Measurements from ENCODE around the gene KCNS3.
A peak's percentile ranks its signal among the peaks of the same experiment; 100 is the strongest.

Gene KCNS3

GRCh38 chr2:17878281-17879136 lies at the start of gene KCNS3:
TSS of gene KCNS3 (plus strand) at chr2:17878667. CDS start at chr2:17931009, 52,342 bp downstream.
- no peak for DNase-seq

- peak; percentile 1 for DNase-seq
These were observed 48.1 kb upstream of the KCNS3 start for GRCh38 chr2:17830053-17831034.

GRCh38 chr2:17835516-17835915 lies 43.0 kb upstream of the KCNS3 start:
- no peak for DNase-seq

- DNase-seq, result no peak
These were observed 38.5 kb upstream of the KCNS3 start for GRCh38 chr2:17839959-17840358.

GRCh38 chr2:17843457-17843856 lies 35.0 kb upstream of the KCNS3 start:
- DNase-seq, result no peak

- no peak for DNase-seq
These were observed 32.7 kb upstream of the KCNS3 start for GRCh38 chr2:17845806-17846205.

- DNase-seq, result no peak
These were observed 31.8 kb upstream of the KCNS3 start for GRCh38 chr2:17846676-17847075.

GRCh38 chr2:17847236-17847635 lies 31.2 kb upstream of the KCNS3 start:
- DNase-seq, result no peak

GRCh38 chr2:17849275-17849674 lies 29.2 kb upstream of the KCNS3 start:
- no peak for DNase-seq

GRCh38 chr2:17850151-17850550 lies 28.3 kb upstream of the KCNS3 start:
- no peak for DNase-seq

- DNase-seq, result no peak
These were observed 26.5 kb upstream of the KCNS3 start for GRCh38 chr2:17851731-17852585.

GRCh38 chr2:17853799-17854198 lies 24.7 kb upstream of the KCNS3 start:
- DNase-seq, result no peak

- DNase-seq, result no peak
These were observed 21.4 kb upstream of the KCNS3 start for GRCh38 chr2:17857021-17857420.

GRCh38 chr2:17858064-17858463 lies 20.4 kb upstream of the KCNS3 start:
- no peak for DNase-seq

GRCh38 chr2:17863539-17863938 lies 14.9 kb upstream of the KCNS3 start:
- no peak for DNase-seq

GRCh38 chr2:17864676-17865075 lies 13.8 kb upstream of the KCNS3 start:
- DNase-seq, result no peak

GRCh38 chr2:17867133-17867532 lies 11.3 kb upstream of the KCNS3 start:
- no peak for DNase-seq

GRCh38 chr2:17869128-17869527 lies 9.3 kb upstream of the KCNS3 start:
- DNase-seq, result no peak

- no peak for DNase-seq
These were observed 6.8 kb upstream of the KCNS3 start for GRCh38 chr2:17871639-17872038.

- no peak for DNase-seq
These were observed 5.4 kb upstream of the KCNS3 start for GRCh38 chr2:17873021-17873420.

GRCh38 chr2:17876590-17876989 lies 1.9 kb upstream of the KCNS3 start:
- no peak for DNase-seq

- no peak for DNase-seq
These were observed 621 bp upstream of the KCNS3 start for GRCh38 chr2:17877811-17878280.

All from SHP77 treated with DMSO at 0.1 percent for 48 hours (cell line).